Measurements from ENCODE around the gene CARD8. TPM values are rescaled to one million over a fixed set of nuclear protein-coding genes. Genes with fewer than 3 reads are reported as not detected.
"Not testable (repeated sequence)": the region's sequence is repeated elsewhere in the genome, so short reads cannot be mapped to it uniquely, and the experiment has no call there.

The CARD8 gene
- total and polyA plus RNA-seq, 2 experiments from 2014 or later: 16.6 to 17.1 TPM

- not testable (repeated sequence) for H3K4me1 ChIP-seq (ENCODE audit: insufficient read depth); H3K4me3 Mint-ChIP-seq; H3K27ac ChIP-seq (ENCODE audit: low read depth); H3K4me2 ChIP-seq; ATAC-seq; H3K9me2 ChIP-seq (ENCODE audit: insufficient read depth); H3F3A ChIP-seq (replicated peaks; ENCODE audit: low read depth); H3K27ac Mint-ChIP-seq; H2AFZ ChIP-seq; DNase-seq (ENCODE audit: low spot score); H3K79me2 ChIP-seq (replicated peaks; ENCODE audit: insufficient read depth); H3K36me3 ChIP-seq (ENCODE audit: insufficient read depth); H4K20me1 ChIP-seq (replicated peaks; ENCODE audit: insufficient read depth); H3K4me3 ChIP-seq; H3K4me1 Mint-ChIP-seq; H3K27me3 Mint-ChIP-seq (ENCODE audit: insufficient read depth, low read depth, poor library complexity); H3K9me3 Mint-ChIP-seq; H3K27me3 ChIP-seq (ENCODE audit: insufficient read depth)
- peaks cover 14% of the 10 kb centered on the region for H3K36me3 Mint-ChIP-seq (ENCODE audit: low read depth)
These were observed 13.9 kb downstream of the CARD8 start for GRCh38 chr19:48241771-48242170.

- H3K4me1 Mint-ChIP-seq: peaks cover 5% of the 10 kb centered on the region
- H3K27me3 Mint-ChIP-seq (ENCODE audit: insufficient read depth, low read depth, poor library complexity): no peaks in the 10 kb centered on the region
- H3K27ac Mint-ChIP-seq: no peak overlapping the region
- no peaks in the 10 kb centered on the region for H3K79me2 ChIP-seq (replicated peaks; ENCODE audit: insufficient read depth)
- no peaks in the 10 kb centered on the region for H3K27me3 ChIP-seq (ENCODE audit: insufficient read depth)
- H3K4me2 ChIP-seq: no peak overlapping the region
- no peaks in the 10 kb centered on the region for H3K36me3 ChIP-seq (ENCODE audit: insufficient read depth)
- peaks cover 9% of the 10 kb centered on the region for H3K36me3 Mint-ChIP-seq (ENCODE audit: low read depth)
- H3K4me3 ChIP-seq: no peak overlapping the region
- DNase-seq (ENCODE audit: low spot score): no peak
- H3K9me2 ChIP-seq (ENCODE audit: insufficient read depth): no peaks in the 10 kb centered on the region
- H2AFZ ChIP-seq: no peak overlapping the region
- H3K4me1 ChIP-seq (ENCODE audit: insufficient read depth): no peaks in the 10 kb centered on the region; the same call in 1 of the 2 replicates
- no peak for ATAC-seq
- H4K20me1 ChIP-seq (replicated peaks; ENCODE audit: insufficient read depth): no peaks in the 10 kb centered on the region; the same call in 1 of the 2 replicates
- no peaks in the 10 kb centered on the region for H3K9me3 Mint-ChIP-seq
- H3K27ac ChIP-seq (ENCODE audit: low read depth): no peak overlapping the region
- no peak overlapping the region for H3K4me3 Mint-ChIP-seq
- H3F3A ChIP-seq (replicated peaks; ENCODE audit: low read depth): no peaks in the 10 kb centered on the region
- TF ChIP-seq EZH2 (IDR thresholded peaks at IDR 0.05; ENCODE audit: low read depth, unreplicated experiment): no peak
- TF ChIP-seq, protein P1, sequence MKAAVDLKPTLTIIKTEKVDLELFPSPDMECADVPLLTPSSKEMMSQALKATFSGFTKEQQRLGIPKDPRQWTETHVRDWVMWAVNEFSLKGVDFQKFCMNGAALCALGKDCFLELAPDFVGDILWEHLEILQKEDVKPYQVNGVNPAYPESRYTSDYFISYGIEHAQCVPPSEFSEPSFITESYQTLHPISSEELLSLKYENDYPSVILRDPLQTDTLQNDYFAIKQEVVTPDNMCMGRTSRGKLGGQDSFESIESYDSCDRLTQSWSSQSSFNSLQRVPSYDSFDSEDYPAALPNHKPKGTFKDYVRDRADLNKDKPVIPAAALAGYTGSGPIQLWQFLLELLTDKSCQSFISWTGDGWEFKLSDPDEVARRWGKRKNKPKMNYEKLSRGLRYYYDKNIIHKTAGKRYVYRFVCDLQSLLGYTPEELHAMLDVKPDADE (IDR thresholded peaks at IDR 0.05): no peak
- TF ChIP-seq, protein P2, sequence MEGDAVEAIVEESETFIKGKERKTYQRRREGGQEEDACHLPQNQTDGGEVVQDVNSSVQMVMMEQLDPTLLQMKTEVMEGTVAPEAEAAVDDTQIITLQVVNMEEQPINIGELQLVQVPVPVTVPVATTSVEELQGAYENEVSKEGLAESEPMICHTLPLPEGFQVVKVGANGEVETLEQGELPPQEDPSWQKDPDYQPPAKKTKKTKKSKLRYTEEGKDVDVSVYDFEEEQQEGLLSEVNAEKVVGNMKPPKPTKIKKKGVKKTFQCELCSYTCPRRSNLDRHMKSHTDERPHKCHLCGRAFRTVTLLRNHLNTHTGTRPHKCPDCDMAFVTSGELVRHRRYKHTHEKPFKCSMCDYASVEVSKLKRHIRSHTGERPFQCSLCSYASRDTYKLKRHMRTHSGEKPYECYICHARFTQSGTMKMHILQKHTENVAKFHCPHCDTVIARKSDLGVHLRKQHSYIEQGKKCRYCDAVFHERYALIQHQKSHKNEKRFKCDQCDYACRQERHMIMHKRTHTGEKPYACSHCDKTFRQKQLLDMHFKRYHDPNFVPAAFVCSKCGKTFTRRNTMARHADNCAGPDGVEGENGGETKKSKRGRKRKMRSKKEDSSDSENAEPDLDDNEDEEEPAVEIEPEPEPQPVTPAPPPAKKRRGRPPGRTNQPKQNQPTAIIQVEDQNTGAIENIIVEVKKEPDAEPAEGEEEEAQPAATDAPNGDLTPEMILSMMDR (conservative IDR thresholded peaks at IDR 0.05; ENCODE audit: low read depth in 2 of 2): no peak
- no peak for TF ChIP-seq POLR2AphosphoS5 (IDR thresholded peaks at IDR 0.05; ENCODE audit: low read depth)
- TF ChIP-seq CREB1 (CRISPR knock-in tag; IDR thresholded peaks at IDR 0.05; ENCODE audit: low read depth): no peak
- TF ChIP-seq, protein P3, sequence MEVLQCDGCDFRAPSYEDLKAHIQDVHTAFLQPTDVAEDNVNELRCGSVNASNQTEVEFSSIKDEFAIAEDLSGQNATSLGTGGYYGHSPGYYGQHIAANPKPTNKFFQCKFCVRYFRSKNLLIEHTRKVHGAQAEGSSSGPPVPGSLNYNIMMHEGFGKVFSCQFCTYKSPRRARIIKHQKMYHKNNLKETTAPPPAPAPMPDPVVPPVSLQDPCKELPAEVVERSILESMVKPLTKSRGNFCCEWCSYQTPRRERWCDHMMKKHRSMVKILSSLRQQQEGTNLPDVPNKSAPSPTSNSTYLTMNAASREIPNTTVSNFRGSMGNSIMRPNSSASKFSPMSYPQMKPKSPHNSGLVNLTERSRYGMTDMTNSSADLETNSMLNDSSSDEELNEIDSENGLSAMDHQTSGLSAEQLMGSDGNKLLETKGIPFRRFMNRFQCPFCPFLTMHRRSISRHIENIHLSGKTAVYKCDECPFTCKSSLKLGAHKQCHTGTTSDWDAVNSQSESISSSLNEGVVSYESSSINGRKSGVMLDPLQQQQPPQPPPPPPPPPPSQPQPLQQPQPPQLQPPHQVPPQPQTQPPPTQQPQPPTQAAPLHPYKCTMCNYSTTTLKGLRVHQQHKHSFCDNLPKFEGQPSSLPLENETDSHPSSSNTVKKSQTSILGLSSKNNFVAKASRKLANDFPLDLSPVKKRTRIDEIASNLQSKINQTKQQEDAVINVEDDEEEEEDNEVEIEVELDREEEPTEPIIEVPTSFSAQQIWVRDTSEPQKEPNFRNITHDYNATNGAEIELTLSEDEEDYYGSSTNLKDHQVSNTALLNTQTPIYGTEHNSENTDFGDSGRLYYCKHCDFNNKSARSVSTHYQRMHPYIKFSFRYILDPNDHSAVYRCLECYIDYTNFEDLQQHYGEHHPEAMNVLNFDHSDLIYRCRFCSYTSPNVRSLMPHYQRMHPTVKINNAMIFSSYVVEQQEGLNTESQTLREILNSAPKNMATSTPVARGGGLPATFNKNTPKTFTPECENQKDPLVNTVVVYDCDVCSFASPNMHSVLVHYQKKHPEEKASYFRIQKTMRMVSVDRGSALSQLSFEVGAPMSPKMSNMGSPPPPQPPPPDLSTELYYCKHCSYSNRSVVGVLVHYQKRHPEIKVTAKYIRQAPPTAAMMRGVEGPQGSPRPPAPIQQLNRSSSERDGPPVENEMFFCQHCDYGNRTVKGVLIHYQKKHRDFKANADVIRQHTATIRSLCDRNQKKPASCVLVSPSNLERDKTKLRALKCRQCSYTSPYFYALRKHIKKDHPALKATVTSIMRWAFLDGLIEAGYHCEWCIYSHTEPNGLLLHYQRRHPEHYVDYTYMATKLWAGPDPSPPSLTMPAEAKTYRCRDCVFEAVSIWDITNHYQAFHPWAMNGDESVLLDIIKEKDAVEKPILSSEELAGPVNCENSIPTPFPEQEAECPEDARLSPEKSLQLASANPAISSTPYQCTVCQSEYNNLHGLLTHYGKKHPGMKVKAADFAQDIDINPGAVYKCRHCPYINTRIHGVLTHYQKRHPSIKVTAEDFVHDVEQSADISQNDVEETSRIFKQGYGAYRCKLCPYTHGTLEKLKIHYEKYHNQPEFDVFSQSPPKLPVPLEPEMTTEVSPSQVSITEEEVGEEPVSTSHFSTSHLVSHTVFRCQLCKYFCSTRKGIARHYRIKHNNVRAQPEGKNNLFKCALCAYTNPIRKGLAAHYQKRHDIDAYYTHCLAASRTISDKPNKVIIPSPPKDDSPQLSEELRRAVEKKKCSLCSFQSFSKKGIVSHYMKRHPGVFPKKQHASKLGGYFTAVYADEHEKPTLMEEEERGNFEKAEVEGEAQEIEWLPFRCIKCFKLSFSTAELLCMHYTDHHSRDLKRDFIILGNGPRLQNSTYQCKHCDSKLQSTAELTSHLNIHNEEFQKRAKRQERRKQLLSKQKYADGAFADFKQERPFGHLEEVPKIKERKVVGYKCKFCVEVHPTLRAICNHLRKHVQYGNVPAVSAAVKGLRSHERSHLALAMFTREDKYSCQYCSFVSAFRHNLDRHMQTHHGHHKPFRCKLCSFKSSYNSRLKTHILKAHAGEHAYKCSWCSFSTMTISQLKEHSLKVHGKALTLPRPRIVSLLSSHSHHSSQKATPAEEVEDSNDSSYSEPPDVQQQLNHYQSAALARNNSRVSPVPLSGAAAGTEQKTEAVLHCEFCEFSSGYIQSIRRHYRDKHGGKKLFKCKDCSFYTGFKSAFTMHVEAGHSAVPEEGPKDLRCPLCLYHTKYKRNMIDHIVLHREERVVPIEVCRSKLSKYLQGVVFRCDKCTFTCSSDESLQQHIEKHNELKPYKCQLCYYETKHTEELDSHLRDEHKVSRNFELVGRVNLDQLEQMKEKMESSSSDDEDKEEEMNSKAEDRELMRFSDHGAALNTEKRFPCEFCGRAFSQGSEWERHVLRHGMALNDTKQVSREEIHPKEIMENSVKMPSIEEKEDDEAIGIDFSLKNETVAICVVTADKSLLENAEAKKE (CRISPR knock-in tag; IDR thresholded peaks at IDR 0.05): no peak
- no peak for TF ChIP-seq STAT1 (IDR thresholded peaks at IDR 0.05; ENCODE audit: unreplicated experiment)
- no peak for TF ChIP-seq ZNF331 (CRISPR knock-in tag; IDR thresholded peaks at IDR 0.05; ENCODE audit: low read depth)
- no peak for TF ChIP-seq ZNF114 (CRISPR knock-in tag; IDR thresholded peaks at IDR 0.05)
- no peak for TF ChIP-seq NANOG (IDR thresholded peaks at IDR 0.05; ENCODE audit: borderline replicate concordance)
These were observed 16.1 kb downstream of the CARD8 start for GRCh38 chr19:48239582-48240141.

Data from GM23338 (cell line).